Heart left ventricle (tissue), 13 donors: ENCODE measurements around the gene SBK3.

ENCODE experiments used
- CTCF ChIP-seq, 12 donors: fragments of 200-600 bp; sonication (generic) in 4 of 12; IDR thresholded peaks; one replicate each; pipeline versions ENCODE4 v1.5.0 to v1.8.0; 2018 to 2022; ENCODE audit warnings: antibody characterized with exemption in 12 of 12, mild to moderate bottlenecking in 5 of 12
- POLR2A ChIP-seq, 2 donors: fragments of 450-650 bp; IDR thresholded peaks; one replicate each; pipeline ENCODE4 v1.6.1; 2017; ENCODE audit warnings: antibody characterized with exemption in 2 of 2, mild to moderate bottlenecking in 2 of 2, moderate library complexity in 2 of 2
- donor health status: ischemic (EF 13 %, LVEDD 7.1; RV severe dilation, severe dysfunction).
- donor health status: DM: no; HTN: yes; CAD: no.
- donor health status: DM: no; HTN: no; CAD: no.
- donor health status: ischemic (EF 25% LVEDD 6.9; RV normal size, moderate dysfunction).
- donor health status: ischemic (EF 25% LVEDD 5.7; RV mildly dilated, moderate dysfunction).
- donor health status: ischemic (EF 35%, LVEDD 5.7; RV mildly dilated, moderate dysfunction).
- donor health status: nonischemic (EF 11% LVEDD 7.7; RV severe dilation, severe dysfunction).
- donor health status: DM: yes; HTN: yes; CAD: no.
- donor health status: PGD.
- donor health status: ischemic (EF 29% LVEDD 5.4; RV normal size, mild dysfunction).
- donor health status: nonischemic (EF 23%, LVEDD 6.1; RV moderate dilation, normal function).

- TF ChIP-seq CTCF (IDR thresholded peaks at IDR 0.05), result no peak
- TF ChIP-seq POLR2A (IDR thresholded peaks at IDR 0.05), result peak in 1 of 2 donors; percentile 29
Observed at GRCh38 chr19:55494172-55494761, 51.1 kb downstream of the SBK3 start.
